GM19328 (cell line): ENCODE data around the gene CYP4A22.
"Not testable (repeated sequence)": the region's sequence is repeated elsewhere in the genome, so short reads cannot be mapped to it uniquely, and the experiment has no call there.

ENCODE experiments used
- ATAC-seq: cut with Tn5 transposase; IDR thresholded peaks from one replicate; pipeline ENCODE4 v1.9.1; 2021; ENCODE audit warnings: mild to moderate bottlenecking, moderate library complexity; ENCODE audit not compliant: unreplicated experiment

The CYP4A22 gene

DNA sequence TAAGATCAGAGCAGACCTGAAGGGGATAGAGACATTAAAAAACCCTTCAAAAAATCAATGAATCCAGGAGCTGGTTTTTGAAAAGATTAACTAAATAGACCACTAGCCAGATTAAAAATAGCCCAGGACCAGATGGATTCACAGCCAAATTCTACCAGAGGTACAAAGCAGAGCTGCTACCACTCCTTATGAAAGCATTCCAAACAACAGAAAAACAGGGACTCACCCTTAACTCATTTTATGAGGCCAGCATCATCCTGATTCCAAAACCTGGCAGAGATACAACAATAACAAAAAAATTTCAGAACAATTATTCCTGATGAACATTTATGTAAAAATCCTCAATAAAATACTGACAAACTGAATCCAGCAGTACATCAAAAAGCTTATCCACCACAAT is 19.2 kb downstream of the CYP4A22 start:
- ATAC-seq = not testable (repeated sequence)

DNA sequence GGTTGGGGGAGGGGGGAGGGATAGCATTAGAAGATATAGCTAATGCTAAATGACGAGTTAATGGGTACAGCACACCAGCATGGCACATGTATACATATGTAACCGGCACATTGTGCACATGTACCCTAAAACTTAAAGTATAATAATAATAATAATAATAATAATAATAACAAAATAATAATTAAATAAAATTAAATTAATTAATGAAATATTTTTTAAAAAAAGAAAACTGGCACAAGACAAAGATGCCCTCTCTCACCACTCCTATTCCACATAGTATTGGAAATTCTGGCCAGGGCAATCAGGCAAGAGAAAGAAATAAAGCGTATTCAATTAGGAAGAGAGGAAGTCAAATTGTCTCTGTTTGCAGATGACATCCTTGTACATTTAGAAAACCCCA is 20.7 kb downstream of the CYP4A22 start:
- ATAC-seq = not testable (repeated sequence)

DNA sequence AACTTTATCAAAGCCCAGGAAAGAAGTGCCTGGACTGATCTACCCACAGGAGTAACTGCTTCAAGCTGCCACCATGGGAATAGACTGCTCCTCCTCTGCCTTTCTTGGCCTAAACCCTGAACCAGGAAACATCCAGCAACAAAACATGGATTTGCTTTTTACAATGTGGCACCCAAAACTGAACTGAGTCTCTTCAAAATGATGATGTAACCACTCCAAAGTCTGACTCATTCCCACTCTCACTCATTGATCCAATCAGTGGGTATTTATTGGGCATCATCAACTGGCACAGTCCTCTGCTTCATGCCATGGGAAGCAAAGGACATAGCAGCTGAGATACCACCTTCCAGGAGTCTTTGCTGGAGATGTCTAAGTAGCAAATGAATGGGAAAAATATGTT is 23.5 kb downstream of the CYP4A22 start:
- ATAC-seq = no peak

DNA sequence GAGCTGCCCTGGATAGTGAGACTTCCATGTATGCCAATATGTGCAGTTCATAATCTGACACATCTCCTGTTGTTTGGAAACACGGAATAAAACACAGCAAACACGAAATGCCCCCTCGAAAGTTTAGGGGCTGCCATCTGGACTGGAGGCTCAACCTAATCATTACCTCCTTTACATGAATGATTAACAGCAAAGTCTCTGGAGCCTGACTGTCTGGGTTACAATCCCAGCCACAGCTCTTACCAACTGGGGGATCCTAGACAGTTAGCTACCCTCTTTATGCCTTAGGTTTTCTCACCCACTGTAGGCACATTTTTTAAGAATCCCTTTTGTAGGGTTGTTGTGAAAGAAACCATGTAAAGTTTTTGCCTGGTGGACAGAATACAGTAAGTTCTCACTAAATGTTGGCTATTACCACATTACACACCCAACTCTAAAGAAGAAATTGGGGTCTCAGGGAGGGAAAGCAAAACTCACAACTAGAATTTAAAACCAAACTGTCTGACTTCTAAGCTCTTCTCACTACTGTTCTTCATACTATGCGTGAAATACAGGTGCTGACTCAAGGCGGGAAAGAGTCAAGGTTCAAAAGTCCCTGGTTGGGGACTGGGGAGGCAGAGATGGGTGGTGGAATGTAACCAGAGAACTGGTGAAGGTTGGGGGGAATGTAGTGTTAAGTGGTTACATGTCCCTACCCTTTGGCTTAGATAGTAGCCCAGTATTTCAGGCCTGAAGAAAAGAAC is 24.2 kb downstream of the CYP4A22 start:
- ATAC-seq = no peak

DNA sequence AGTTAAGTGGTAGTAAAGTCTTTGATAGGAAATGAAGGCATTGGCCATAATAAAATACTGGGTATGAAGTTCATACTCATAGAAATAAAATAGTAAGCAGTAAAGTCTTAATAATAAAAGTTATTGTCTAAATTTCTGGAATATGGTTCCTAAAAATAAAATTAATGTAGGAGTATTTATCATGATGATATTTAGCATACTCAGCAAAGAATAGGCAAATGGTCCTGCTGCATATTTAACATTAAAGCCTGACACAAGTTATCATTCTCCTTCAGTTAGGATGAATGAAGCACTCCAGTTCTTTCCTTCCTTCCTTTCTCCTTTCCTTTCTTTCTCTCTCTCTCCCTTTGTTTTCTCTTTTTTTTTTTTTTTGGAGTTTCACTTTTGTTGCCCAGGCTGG is 27.3 kb downstream of the CYP4A22 start:
- ATAC-seq = no peak

DNA sequence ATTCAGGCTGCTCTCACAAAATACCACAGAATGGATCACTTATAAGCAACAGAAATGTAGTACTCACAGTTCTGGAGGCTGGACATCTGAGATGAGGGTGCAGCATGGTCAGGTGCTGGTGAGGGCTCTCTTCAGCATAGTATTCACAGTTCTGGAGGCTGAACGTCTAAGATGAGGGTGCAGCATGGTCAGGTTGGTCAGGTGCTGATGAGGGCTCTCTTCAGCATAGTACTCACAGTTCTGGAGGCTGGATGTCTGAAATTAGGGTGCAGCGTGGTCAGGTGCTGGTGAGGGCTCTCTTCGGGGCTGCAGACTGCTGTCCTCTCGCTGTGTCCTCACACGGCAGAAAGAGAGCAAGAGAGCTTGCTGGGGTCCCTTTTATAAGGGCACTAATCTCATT is 35.5 kb downstream of the CYP4A22 start:
- no peak for ATAC-seq

DNA sequence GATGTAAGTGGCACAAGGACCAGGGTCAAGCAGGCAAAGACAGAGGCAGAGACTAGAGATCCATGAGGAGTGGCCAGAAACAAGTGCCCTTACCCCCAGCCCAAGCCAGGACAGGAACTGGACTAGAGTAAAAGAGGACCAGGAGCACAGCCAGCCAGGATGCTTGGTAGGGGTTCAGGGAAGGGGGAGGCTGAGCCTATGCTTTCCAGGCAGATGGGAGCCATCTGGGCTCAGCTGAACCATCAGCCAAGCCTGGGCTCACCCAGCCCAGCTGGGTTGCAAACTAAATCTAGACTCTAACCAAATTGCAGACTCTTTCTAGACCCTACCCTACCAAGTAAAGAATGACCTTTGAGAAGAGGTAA is 37.4 kb downstream of the CYP4A22 start:
- ATAC-seq = no peak

DNA sequence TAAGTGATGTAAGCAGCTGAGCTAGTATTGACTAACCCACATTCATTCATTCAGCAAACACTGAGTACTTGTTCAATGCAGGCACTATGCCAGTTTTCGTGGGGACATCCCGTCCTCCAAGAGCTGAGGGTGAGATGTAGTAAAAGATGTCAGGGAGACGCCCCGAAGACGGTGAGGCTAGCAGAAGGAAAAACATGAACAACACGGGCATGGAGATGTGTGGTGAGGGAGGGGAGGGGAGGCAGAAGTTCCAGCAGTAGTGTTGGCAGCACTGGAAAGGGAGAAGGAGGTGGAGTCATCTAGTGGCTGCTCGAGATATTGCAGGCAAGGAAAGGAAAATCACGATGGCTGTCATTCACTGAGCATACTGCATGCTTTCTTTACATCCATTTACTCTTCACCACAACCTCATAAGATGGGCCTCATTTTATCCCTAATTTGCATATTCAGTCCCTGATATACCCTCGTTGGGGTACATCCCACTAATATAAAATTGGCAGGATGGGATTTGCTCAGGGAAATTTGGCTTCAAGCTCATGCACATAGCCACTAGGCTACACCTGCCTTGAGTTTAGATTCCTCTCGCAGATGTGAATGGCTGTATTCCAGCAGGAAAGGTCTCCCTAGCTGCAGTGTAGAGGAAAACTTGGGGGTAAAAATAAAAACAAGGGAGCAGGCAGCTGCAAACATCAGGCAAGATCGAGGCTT is 38.1 kb downstream of the CYP4A22 start:
- no peak for ATAC-seq

DNA sequence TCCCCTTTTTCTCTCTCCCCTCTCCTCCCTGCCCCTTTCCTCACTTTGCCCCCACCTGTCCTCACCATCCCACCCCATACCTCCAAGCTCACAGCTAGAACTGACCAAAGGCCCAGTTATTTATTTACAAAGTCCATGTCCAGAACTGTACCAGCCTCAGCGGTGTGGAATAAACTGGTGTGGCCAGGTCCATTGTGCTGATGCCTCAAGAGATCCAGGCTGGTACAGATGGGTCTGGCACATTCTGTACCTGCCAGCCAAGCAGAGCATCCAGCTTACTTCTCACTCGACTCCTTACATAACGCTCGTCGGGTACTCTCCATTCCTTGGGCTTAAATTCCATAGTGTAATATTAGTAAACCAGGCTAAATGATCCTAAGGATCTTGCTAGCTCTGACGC is 40.8 kb downstream of the CYP4A22 start:
- ATAC-seq = no peak

DNA sequence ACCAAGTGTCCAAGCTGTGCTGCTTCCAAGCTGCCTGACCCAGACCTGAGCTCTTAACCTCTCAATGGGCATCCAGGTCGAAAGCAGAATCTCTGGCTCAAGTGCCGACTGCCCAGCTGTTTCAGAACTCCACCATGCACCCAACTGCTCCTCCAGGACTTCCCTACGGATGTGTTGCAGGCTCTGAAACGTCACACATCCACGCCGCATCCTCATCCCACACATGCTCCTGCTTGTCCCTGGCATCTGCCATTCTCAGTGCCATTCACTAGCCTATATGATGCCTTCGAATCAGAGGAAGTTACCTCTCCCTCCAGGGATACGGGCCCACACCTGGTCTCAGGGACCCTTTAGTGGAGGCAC is 41.4 kb downstream of the CYP4A22 start:
- no peak for ATAC-seq

DNA sequence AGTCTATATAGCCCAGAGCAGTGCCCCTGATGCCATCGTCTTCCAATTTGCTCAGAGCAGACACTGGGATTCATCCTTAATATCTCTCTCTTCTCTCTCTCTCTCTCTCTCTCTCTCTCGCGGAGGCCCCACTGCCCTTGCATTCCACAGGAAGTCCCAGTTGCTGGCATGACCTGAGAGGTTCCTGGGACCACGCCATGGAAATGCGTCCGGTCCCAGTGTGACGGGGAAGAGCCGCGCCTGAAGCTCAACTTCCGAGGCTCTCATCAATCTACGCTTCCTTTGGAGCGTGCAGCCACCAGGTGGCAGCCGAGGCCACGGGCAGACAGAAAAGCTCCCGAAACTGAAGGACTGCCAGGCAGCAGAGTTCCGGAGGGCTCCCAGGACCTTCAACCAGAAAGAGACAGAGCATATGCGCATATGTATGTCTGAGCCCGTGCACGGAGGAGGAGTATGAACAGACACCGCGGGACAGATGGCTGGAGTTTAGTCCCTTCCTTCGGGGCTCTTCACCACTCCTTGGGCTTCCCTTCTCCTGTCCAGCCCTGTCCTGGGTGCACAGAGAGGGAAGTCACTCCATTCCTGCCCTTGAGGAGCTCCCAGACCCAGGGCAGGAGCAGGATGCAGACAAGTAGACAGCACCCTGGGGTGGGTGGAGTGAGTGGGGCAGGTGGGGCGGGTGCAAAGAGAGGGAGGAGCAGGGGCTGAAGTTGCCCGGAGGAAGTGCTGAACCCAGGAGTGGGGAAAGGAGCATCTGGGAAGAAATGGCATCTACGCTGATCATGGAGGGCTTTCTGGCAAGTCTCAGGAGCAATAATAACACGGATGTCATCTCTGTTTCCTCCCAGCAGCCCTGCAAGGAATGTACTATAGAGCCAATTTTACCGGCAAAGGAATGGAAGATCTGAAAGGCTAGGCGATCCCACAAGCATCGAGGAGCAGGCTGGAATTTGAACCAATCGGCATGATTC is 42.1 kb downstream of the CYP4A22 start:
- peak; percentile 80 for ATAC-seq

DNA sequence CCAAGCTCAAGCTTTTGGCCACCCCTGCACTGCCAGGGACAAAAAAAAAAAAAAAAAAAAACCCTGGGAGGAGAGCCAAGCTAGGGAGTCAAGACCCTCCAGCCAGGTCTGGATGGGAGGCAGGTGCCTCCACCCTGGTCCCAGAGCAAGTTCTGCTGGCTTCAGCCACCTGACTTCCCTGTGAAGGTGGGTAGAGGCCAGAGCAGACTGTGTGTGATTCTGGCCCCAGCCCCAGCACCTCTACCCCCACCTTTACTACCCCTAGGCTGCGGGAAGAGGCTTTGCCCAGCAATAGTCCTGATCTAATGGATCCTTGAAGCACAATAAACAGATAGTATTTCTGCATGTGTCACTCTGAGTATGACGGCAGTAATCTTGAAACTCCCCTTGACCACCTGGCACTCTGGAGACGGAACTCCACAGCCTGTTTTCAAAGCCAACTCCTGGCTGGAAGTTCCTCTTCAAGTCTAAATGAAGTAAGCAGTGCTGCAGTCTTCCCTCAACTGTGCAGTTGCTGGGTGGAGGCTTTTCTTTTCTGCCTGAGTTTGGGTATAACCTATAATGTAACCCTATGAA is 42.8 kb downstream of the CYP4A22 start:
- ATAC-seq = no peak

DNA sequence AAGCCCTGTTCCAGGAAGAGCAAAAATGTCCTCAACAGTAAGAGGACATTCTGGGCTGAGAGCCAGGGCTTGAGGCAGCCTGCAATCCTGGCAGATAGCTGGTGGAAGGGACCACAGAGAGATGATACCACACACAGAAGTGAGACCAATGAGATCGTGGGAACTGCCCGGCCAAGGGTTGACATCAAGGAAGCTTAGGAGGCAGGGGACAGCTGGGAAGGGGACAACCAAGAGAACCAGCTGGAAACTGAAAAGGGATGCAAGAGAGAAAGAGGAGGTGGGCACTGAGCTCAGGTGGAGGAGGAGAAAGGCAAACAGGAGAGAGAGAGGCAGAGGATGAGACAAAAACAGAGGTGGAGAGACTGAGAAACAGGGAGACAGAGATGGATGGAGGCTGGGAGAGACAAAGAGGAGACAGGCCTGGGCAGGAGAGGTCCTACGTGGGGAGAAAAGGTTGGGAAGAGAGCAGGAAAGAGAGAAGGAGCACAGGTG is 43.4 kb downstream of the CYP4A22 start:
- ATAC-seq = no peak

DNA sequence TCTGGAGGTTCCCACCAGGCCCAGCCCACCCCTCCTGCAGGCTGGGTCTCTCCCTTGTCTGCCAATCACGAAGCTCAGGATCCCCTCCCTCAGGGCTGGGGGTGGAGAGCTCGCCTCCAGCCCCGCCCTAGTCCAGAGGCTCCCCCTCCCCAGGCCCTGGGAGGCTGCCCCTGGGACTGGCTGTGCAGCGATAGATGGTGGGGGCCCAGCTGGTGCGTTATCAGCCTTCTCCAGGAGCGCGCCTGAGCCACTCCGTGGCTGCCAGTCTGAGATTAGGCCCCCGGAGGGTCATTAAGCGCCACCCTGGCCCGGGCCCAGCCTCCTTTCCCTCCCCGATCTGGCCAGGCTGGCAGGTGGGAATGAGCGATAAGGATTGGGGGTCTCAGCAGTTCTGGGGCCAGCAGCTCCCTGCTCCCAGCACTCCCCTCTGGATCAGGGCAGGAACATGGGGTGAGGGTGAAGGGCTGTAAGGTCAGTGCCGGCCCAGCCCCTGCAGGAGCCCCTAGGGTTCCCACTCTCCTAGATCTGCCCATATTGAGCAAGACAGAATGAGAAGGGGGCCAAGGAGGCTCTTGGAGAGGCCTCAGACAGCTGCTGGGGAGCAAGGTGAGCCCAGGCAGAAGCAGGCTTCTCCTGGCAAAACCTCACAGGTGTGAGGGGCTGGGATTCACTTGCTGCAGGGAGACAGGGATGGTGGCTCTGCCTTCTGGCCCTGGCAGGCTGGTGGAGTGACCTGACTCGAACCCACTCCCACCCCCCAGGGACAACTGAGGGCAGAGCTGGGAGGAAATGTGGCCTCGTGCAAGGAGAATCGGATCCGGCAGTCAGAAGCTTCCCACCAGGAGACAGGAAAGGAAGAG is 44.1 kb downstream of the CYP4A22 start:
- no peak for ATAC-seq

DNA sequence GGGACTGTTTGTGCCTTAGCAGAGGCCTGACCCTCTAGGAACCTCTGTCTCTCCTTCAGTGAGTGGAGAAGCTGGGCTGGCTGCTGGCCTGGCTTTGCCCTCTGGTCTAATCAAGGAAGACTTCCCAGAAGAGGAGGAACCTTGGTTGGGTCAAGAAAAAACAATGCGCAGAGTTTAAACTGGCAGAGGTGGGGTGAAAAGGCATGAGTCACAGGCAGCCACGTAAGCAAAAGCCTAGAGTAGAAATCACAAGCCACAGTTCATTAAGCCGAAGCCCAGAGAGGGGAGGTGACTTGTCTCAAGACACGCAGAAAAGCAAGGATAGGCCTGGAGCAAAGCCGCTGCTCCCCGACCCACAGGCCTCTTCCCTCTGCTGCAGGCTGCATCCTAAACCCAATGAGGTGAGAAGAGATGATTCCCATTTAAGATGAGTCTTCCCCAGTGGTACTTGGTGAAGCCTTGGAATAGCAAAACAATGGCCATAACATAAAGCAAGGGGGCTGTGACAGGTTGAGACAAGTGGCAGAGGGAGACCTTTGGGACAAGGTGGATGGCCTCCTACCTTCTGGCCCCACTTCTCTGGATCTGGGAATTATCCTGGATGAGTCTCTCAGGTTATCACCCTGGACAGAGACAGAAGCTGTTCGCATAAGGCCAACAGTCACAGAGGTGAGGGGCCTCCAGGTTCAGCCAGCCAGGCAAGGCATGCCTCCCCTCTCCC is 44.9 kb downstream of the CYP4A22 start:
- ATAC-seq = no peak

DNA sequence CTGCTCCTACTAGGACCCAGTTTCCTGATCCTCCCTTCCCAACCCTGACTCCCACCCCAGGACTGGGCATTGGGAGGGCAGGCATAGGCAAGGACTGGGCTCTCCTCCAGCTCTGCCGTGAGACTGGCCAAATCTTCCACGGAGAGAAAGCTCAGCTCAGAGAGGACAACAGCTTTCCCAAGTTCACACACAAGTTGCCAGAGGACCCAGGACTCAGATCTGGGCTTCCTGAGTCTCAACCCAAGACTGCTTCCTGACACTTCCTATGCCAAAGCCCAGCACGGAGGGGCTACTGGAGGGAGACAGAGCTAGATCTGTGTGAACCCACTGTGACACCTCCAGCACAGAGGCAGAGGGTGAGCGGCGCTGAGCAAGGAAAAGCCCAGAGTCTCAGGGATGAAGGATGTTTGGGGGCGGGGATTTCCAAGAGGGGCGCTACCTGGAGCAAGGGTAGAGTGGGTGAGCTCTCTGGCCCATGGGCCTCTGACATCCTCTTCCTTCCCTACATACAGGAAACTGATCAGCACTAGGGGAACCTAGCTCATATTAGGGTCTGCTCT is 45.5 kb downstream of the CYP4A22 start:
- no peak for ATAC-seq

DNA sequence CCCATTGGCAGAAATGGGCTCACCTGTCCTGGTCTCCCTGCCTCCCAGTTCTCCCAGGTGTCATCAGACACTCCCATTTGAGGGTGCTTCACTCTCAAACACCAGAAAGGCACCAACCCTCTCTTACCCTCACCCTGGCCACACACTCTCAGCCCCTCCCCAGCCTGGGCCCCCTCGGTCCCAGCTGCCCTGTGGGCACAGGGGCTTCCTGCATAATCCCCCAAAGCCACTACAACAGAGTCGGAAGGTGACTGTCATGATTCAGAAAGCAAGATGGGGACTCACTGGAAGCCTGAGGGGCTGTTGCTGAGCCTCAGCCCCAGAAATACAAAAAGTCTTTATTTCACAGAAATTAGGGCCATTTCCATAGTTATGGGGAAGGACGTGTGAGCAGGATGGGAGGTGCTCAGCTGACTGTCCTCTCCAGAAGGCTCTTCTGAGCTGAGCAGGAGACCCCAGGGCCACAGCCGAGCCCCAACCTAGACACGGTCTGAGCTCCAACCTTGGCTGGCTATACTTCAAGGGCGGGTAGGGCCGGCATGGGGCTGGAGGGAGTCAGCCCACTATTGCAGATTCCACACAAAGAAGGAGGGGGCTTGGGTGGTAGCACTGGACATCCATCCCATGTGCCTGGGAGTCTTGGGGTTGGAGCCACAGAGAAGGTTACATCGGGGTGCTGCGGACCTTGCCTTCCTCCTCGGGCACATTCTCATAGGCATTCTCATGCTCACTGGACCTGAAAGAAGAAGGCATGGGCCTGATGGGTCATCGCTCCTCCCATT is 46.3 kb downstream of the CYP4A22 start:
- no peak for ATAC-seq

DNA sequence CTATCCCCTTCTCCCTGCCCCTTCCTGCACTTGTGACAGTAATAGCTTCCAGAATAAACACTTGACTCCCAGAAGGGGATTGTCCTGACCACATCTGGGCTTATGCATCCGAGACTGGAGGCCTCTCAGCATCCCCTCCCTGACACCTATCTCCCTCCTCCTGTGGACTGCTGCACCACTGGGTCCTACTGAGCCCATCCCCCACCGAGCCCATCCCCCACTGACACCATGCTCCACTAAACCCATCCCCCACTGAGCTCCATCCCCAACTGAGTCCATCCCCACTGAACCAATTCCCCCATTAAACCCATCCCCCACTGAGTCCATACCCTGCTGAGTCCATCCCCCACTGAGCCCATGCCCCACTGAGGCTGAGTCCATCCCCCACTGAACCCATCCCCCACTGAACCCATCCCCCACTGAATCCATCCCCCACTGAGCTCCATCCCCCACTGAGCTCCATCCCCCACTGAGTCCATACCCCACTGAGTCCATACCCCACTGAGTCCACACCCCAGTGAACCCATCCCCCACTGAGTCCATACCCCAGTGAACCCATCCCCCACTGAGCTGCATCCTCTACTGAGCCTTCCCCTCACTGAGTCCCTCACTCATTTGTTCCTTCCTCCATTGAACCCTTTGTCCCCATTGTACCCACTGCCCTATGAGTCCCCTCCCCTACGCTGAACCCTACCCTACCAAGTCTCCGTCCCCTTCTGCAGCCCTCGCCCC is 47.0 kb downstream of the CYP4A22 start:
- no peak for ATAC-seq
